ENCODE measurements around the gene RPS6KA2. TPM values are rescaled to one million over a fixed set of nuclear protein-coding genes. Genes with fewer than 3 reads are reported as not detected.
A peak's percentile ranks its signal among the peaks of the same experiment; 100 is the strongest.

RPS6KA2 gene
- total and polyA plus RNA-seq, 4 donors = 23.8 to 34.6 (median 31.6) TPM

- WGBS (ENCODE audit: insufficient coverage) = 77% methylated on average over 5 of the region's 5 CpGs
- Histone ChIP-seq H3K4me1 (ENCODE audit: control insufficient read depth, insufficient read depth, low read length) (peaks cover 3% of the 10 kb centered on the region), H3K9me3 (ENCODE audit: control insufficient read depth, insufficient read depth, low read length) (peaks cover 2% of the 10 kb centered on the region), H3K36me3 (ENCODE audit: control insufficient read depth, insufficient read depth, low read length) (peaks cover 14% of the 10 kb centered on the region), H3K27ac (ENCODE audit: low read depth, low read length) (no peak overlapping the region), H3K27me3 (ENCODE audit: control insufficient read depth, insufficient read depth, low read length) (no peaks in the 10 kb centered on the region), H3K4me3 (ENCODE audit: low read depth, low read length) (no peak overlapping the region)
- DNase-seq (ENCODE audit: low read depth in 4 of 6, low spot score in 6 of 6) = no peak
Measured at GRCh38 chr6:166450167-166450873, 176.7 kb downstream of the RPS6KA2 start.

DNA sequence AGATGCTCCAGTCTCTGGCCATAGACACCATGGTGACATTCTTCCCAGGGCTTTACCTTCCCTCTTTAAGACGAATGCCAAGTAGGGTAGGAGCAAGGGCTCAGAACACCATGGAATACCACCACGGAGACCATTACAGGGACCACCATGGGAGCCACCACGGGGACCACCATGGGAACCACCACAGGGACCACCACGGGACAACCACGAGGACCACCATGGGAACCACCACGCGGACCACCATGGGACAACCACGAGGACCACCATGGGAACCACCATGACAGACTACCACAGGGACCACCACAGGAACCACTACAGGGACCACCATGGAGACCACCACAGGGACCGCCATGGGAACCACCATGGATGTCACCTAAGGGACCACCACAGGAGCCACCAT lies 177.4 kb downstream of the RPS6KA2 start:
- no peaks in the 10 kb centered on the region for H3K27me3 ChIP-seq (ENCODE audit: control insufficient read depth, insufficient read depth, low read length)
- DNase-seq (ENCODE audit: low read depth in 4 of 6, low spot score in 6 of 6) = no peak
- H3K36me3 ChIP-seq (ENCODE audit: control insufficient read depth, insufficient read depth, low read length) = peaks cover 10% of the 10 kb centered on the region
- no peak overlapping the region for H3K27ac ChIP-seq (ENCODE audit: low read depth, low read length)
- no peaks in the 10 kb centered on the region for H3K4me1 ChIP-seq (ENCODE audit: control insufficient read depth, insufficient read depth, low read length)
- peaks cover 2% of the 10 kb centered on the region for H3K9me3 ChIP-seq (ENCODE audit: control insufficient read depth, insufficient read depth, low read length)
- 87% methylated on average over 9 of the region's 9 CpGs for WGBS (ENCODE audit: insufficient coverage)
- no peak overlapping the region for H3K4me3 ChIP-seq (ENCODE audit: low read depth, low read length)

DNA sequence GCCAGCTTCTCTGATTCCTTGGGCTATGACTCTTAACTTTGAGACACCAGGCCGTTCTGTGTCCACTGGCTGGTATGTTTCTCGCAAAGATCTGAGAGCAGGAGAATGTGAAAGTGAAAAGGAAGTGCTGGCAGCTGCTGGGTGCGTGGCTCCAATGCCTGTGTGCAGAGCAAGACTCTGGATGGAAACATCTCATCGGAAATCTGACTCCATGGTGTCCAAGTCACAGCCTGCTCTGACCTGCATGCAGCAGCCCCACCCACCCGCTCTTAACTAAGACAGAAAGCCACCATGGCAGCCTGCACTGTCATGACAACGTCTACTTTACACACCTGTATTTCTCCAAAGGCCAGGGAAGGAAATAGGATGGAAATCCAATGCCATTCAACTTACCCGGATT lies 178.0 kb downstream of the RPS6KA2 start:
- Histone ChIP-seq H3K27me3 (ENCODE audit: control insufficient read depth, insufficient read depth, low read length) (no peaks in the 10 kb centered on the region), H3K27ac (ENCODE audit: low read depth, low read length) (no peak overlapping the region), H3K9me3 (ENCODE audit: control insufficient read depth, insufficient read depth, low read length) (peaks cover 2% of the 10 kb centered on the region), H3K36me3 (ENCODE audit: control insufficient read depth, insufficient read depth, low read length) (peaks cover 13% of the 10 kb centered on the region), H3K4me1 (ENCODE audit: control insufficient read depth, insufficient read depth, low read length) (no peaks in the 10 kb centered on the region), H3K4me3 (ENCODE audit: low read depth, low read length) (no peak overlapping the region)
- no peak for DNase-seq (ENCODE audit: low read depth in 4 of 6, low spot score in 6 of 6)
- 94% methylated on average over 4 of the region's 7 CpGs for WGBS (ENCODE audit: insufficient coverage)

- peaks cover 13% of the 10 kb centered on the region for H3K36me3 ChIP-seq (ENCODE audit: control insufficient read depth, insufficient read depth, low read length)
- 90% methylated on average over 13 of the region's 13 CpGs for WGBS (ENCODE audit: insufficient coverage)
- H3K9me3 ChIP-seq (ENCODE audit: control insufficient read depth, insufficient read depth, low read length) = peaks cover 2% of the 10 kb centered on the region
- H3K27ac ChIP-seq (ENCODE audit: low read depth, low read length) = no peak overlapping the region
- H3K4me1 ChIP-seq (ENCODE audit: control insufficient read depth, insufficient read depth, low read length) = no peaks in the 10 kb centered on the region
- no peaks in the 10 kb centered on the region for H3K27me3 ChIP-seq (ENCODE audit: control insufficient read depth, insufficient read depth, low read length)
- no peak for DNase-seq (ENCODE audit: low read depth in 4 of 6, low spot score in 6 of 6)
- no peak overlapping the region for H3K4me3 ChIP-seq (ENCODE audit: low read depth, low read length)
Measured at GRCh38 chr6:166448432-166448831, 178.6 kb downstream of the RPS6KA2 start.

GRCh38 chr6:166446567-166447065 lies 180.4 kb downstream of the RPS6KA2 start:
- H3K4me1 ChIP-seq (ENCODE audit: control insufficient read depth, insufficient read depth, low read length) = peaks cover 8% of the 10 kb centered on the region
- no peak overlapping the region for H3K4me3 ChIP-seq (ENCODE audit: low read depth, low read length)
- peaks cover 16% of the 10 kb centered on the region for H3K36me3 ChIP-seq (ENCODE audit: control insufficient read depth, insufficient read depth, low read length)
- DNase-seq (ENCODE audit: low read depth in 4 of 6, low spot score in 6 of 6) = no peak
- WGBS (ENCODE audit: insufficient coverage) = 91% methylated on average over 10 of the region's 11 CpGs
- peaks cover 2% of the 10 kb centered on the region for H3K9me3 ChIP-seq (ENCODE audit: control insufficient read depth, insufficient read depth, low read length)
- H3K27ac ChIP-seq (ENCODE audit: low read depth, low read length) = no peak overlapping the region
- H3K27me3 ChIP-seq (ENCODE audit: control insufficient read depth, insufficient read depth, low read length) = no peaks in the 10 kb centered on the region

- no peak overlapping the region for H3K4me3 ChIP-seq (ENCODE audit: low read depth, low read length)
- no peaks in the 10 kb centered on the region for H3K27me3 ChIP-seq (ENCODE audit: control insufficient read depth, insufficient read depth, low read length)
- peaks cover 13% of the 10 kb centered on the region for H3K4me1 ChIP-seq (ENCODE audit: control insufficient read depth, insufficient read depth, low read length)
- no peak overlapping the region for H3K27ac ChIP-seq (ENCODE audit: low read depth, low read length)
- H3K36me3 ChIP-seq (ENCODE audit: control insufficient read depth, insufficient read depth, low read length) = peaks cover 19% of the 10 kb centered on the region
- DNase-seq (ENCODE audit: low read depth in 4 of 6, low spot score in 6 of 6) = no peak
- 89% methylated on average over 12 of the region's 13 CpGs for WGBS (ENCODE audit: insufficient coverage)
- H3K9me3 ChIP-seq (ENCODE audit: control insufficient read depth, insufficient read depth, low read length) = peaks cover 2% of the 10 kb centered on the region
Measured at GRCh38 chr6:166446146-166446545, 180.9 kb downstream of the RPS6KA2 start.

DNA sequence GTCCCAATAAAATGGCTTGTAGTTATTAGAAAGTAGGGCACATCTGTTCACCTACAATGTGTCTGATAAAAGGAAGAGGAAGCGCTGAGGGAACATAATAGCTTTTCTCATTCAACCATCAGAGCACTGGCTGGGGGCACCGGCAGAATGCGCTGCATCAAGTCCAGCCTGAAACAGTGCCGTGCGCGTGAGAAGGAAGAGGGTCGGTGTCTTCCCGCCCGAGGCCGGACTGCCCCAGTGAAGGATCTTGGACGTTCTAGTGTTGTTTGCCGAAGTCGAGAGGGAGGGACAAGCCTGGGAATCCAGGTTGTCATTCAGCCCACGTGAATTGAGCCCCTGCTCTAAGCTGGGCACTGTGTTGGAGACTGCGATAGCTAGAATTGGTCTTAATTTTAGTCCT lies 182.6 kb downstream of the RPS6KA2 start:
- no peak for DNase-seq (ENCODE audit: low read depth in 4 of 6, low spot score in 6 of 6)
- H3K9me3 ChIP-seq (ENCODE audit: control insufficient read depth, insufficient read depth, low read length) = no peaks in the 10 kb centered on the region
- WGBS (ENCODE audit: insufficient coverage) = 89% methylated on average over 14 of the region's 15 CpGs
- H3K4me3 ChIP-seq (ENCODE audit: low read depth, low read length) = no peak overlapping the region
- no peak overlapping the region for H3K27ac ChIP-seq (ENCODE audit: low read depth, low read length)
- peaks cover 14% of the 10 kb centered on the region for H3K4me1 ChIP-seq (ENCODE audit: control insufficient read depth, insufficient read depth, low read length)
- no peaks in the 10 kb centered on the region for H3K27me3 ChIP-seq (ENCODE audit: control insufficient read depth, insufficient read depth, low read length)
- peaks cover 16% of the 10 kb centered on the region for H3K36me3 ChIP-seq (ENCODE audit: control insufficient read depth, insufficient read depth, low read length)

- Histone ChIP-seq H3K27ac (ENCODE audit: low read depth, low read length) (no peak overlapping the region), H3K36me3 (ENCODE audit: control insufficient read depth, insufficient read depth, low read length) (peaks cover 9% of the 10 kb centered on the region), H3K9me3 (ENCODE audit: control insufficient read depth, insufficient read depth, low read length) (no peaks in the 10 kb centered on the region), H3K4me1 (ENCODE audit: control insufficient read depth, insufficient read depth, low read length) (peaks cover 14% of the 10 kb centered on the region), H3K4me3 (ENCODE audit: low read depth, low read length) (no peak overlapping the region), H3K27me3 (ENCODE audit: control insufficient read depth, insufficient read depth, low read length) (no peaks in the 10 kb centered on the region)
- DNase-seq (ENCODE audit: low read depth in 4 of 6, low spot score in 6 of 6) = peak in 1 of 6 donors; percentile 34
- WGBS (ENCODE audit: insufficient coverage) = 68% methylated on average over 7 of the region's 8 CpGs
Measured at GRCh38 chr6:166443166-166443565, 183.9 kb downstream of the RPS6KA2 start.

GRCh38 chr6:166442131-166442685 lies 184.8 kb downstream of the RPS6KA2 start:
- Histone ChIP-seq H3K4me3 (ENCODE audit: low read depth, low read length) (no peak overlapping the region), H3K4me1 (ENCODE audit: control insufficient read depth, insufficient read depth, low read length) (peaks cover 14% of the 10 kb centered on the region), H3K36me3 (ENCODE audit: control insufficient read depth, insufficient read depth, low read length) (peaks cover 9% of the 10 kb centered on the region), H3K9me3 (ENCODE audit: control insufficient read depth, insufficient read depth, low read length) (no peaks in the 10 kb centered on the region), H3K27ac (ENCODE audit: low read depth, low read length) (no peak overlapping the region), H3K27me3 (ENCODE audit: control insufficient read depth, insufficient read depth, low read length) (no peaks in the 10 kb centered on the region)
- peak in 1 of 6 donors; percentile 70 for DNase-seq (ENCODE audit: low read depth in 4 of 6, low spot score in 6 of 6)
- 57% methylated on average over 5 of the region's 18 CpGs for WGBS (ENCODE audit: insufficient coverage)

All from spinal cord (tissue), 10 donors.